GM18909 (cell line): ENCODE results near the gene GTF2IRD1.

Source experiments
- ATAC-seq: cut with Tn5 transposase; IDR thresholded peaks from one replicate; pipeline ENCODE4 v1.9.1; 2021; ENCODE audit warnings: mild to moderate bottlenecking; ENCODE audit not compliant: unreplicated experiment, poor library complexity

Gene GTF2IRD1

DNA sequence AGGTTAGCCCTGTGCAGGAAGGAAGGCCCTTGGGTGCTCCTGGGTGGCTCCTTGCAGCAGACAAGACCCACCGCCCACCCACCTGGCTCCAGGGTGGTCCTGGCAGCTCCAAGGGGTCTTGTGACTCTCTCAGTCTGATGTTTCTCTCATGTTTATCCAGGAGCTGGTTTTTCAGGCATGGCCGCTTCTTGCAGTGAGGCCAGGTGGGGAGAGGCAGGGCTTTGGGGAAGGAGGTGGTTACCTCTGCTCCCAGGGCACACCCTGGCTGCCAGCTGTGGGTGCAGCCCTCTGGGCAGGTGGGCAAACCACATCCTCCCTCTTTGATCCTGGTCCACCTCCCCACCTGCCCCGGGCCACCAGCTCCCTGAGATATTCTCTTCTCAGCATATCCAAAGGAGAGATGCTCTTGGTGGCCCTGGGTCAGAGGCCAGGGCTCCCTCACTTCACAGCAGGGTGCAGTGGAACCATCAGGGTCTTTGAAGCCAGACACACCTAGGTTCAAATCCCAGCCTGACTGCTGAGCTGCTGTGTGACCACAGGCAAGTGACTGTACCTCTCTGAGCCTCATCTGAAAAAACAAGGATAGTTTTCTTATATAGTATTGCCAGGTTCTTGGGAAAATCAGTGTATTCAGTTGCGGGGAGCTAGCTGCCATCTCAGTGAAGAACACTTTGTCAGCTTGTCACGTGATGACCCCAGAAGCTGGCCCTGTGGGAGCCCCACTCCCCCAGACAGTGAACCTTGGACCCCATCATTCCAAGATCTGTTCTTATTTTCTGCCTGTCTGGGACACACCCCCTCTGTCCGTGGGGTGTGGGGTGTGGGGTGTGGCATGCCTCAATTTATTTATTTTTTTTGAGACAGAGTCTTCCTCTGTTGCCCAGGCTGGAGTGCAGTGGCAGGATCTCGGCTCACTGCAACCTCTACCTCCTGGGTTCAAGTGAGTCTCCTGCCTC is 11.5 kb downstream of the GTF2IRD1 start:
- ATAC-seq, result no peak

DNA sequence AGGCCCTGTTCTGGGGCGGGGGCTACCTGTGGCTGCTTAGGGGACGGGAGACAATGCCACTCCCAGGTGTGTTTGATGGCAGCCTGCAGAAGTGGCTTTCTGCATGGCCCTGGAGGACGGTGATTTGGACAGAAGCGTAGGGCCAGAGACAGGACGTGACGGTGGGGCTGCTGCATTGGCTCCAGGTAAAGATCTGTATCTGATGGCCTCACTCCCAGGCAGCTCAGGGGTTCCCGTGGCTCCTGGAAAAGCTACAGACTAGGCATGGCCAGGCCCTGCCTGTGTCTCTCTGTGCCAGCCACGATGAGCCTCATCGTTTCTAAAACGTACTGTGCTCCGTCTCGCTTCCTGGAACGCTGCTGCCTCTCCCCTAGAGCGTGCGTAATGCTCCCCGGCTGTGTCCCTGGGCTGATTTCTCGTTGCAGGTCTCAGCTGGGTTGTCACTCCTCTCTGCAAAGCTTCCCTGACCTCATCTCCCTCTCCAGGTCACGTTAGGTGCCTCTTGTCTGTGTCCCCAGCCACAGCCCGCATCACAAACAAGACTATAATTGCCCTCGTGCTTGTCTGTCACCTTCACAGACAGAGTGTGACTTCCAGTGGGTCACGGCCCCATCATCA is 12.6 kb downstream of the GTF2IRD1 start:
- no peak for ATAC-seq

DNA sequence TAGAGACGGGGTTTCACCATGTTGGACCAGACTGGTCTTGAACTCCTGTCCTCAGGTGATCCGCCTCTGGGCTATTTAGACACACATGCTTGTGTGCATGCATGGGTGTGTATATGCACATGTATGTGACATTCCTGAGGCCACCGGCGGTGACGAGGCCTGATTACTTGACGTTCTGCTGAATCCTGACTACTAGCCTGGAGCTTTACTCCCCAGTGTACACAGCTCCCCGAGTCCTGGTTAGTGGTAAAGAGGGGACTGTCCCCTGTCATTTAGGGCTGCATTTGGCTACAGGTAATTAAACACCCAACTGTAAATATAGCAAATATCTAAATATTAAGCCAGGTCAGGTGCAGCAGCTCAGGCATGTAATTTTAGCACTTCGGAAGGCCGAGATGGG is 14.2 kb downstream of the GTF2IRD1 start:
- no peak for ATAC-seq

DNA sequence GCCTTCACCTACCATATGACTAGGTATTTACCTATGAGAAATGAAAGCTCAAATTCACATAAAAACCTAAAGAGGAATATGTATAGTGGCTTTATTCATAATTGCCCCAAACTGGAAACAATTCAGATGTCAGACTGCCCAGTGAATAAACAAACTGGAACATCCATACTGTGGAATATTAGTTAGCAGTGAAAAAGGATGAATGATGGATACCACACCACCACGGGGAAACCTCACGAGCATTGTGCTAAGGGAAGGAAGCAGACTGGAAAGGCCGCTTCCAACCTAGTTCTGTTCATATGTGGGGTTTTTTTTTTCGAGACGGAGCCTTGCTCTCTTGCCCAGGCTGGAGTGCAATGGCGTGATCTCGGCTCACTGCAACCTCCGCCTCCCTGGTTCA is 16.8 kb downstream of the GTF2IRD1 start:
- no peak for ATAC-seq

DNA sequence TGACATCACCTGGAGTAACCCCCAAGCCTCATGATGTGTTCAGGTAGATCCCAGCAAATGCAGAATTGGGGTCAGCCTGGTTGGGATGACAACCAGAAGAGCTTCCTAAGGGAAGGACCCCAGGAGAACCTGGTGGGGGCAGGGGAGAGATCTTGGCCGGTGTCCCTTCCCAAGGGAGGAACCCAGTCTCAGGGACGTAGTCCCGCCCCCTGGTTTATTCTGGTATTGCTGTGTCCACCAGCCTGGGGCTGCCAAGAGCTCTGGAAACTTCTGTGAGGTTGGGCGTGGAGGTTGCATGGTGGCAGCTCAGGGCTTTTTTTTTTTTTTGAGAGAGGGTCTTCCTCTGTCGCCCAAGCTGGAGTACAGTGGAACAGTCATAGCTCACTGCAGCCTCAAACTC is 19.4 kb downstream of the GTF2IRD1 start:
- no peak for ATAC-seq

DNA sequence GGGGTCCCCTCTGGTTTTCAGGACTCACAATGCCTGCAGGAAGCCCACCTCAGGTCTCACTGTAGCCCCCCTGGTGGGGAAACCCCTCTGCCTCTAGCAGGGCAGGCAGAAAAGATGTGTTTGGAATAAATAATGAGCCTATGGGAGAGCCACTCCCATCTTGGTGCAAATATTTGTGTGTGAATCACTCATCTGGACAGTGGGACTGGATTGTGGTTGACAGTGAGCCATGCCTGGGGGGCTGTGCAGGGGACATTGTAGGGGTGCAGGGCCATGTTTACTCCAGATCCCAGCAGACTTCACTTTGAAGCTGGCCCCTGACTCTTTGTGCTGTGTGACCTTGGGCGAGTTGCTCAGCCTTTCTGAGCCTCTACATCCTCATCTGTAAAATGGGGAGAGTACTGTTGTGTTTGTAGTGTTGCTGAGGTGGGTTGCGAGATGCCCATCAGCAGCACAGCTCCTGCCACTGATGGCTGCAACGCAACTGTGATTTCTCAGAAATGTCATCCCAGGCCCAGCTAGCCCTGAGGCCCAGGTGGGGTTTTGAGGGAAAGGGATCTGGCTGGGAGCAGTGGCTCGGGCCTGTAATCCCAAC is 20.7 kb downstream of the GTF2IRD1 start:
- no peak for ATAC-seq

DNA sequence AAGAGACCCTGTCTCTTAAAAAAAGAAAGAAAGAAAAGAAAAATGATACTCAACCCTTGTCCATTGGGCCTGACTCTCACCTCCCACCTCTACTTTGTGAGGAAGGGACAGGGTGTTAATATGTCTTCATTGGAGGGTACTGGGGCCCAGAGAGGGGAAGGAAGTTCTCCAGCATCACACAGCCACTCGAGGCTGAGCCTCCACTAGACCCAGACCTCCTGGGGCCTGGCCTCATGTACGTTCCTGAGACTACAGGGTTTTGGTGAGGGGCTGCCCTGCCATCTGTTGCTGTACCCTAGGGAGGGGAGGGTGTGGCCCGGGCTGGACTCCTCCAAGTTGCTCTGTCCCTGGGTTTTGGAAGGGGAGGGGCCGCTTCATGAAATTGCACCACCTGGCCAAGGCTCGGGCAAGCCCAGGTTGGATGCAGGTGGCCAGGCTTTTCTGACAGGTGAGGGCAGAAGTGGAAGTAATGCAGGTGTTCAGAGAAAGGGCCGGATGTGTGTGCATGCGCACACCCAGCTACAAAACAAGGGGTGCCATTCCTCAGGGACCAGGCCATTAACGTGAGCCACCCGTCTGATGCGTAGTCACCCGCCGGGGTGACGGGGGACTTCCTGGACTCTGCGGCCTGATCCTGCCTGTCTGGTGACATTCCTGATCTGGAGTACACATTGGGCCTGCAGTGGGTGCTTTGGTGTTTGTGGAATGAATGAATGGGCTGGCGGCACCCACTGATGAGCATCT is 21.7 kb downstream of the GTF2IRD1 start:
- ATAC-seq, result no peak

DNA sequence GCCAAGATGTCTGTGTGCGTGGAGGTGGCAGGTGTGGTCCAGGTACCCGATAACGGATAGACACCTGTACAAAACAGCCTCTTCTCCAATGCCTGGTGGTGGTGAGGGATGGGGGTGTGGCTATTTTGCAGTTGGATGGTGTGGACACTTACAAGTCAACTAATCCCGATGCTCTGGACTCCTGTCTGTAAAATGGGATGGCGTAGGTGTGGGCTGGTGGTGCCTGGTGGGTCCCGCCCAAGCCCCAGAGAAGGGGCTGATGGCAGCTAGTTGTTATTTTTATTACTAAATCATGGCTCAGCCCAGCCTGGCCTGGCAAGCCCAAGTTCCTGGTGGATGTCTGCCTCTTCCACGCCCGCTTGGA is 22.3 kb downstream of the GTF2IRD1 start:
- no peak for ATAC-seq

DNA sequence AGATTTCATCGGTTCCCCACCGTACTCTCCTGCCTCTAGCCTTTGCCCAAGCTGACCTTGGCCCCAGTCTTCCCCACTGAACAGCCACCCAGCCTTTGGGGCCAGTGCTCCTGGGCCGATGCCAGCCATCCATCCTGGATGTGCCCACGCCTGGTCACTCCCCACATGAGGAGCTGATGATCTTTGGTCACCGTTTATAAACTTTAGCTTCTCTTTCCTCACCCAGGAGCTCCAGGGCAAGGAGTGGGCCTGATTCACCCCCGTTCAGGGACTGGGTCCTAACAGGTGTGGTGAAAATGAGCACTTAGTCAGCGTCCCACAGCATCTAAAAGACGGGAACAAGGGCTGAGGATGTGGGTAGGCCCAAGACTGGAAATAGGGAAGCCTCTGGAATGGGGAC is 22.9 kb downstream of the GTF2IRD1 start:
- ATAC-seq, result no peak

DNA sequence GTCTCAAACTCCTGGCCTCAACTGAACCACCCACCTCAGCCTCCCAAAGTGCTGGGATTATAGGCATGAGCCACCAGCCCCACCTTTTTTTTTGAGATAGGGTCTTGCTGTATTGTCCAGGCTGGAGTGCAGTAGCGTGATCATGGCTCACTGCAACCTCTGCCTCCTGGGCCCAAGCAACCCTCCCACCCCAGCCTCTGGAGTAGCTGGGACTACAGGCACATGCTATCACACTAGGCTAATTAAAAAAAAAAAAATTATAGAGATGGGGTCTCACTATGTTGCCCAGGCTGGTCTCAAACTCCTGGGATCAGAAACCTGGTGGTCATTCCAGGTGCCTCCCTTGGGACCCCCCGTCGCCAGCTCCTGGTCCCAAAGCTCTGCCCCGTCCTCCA is 25.0 kb downstream of the GTF2IRD1 start:
- ATAC-seq, result no peak

DNA sequence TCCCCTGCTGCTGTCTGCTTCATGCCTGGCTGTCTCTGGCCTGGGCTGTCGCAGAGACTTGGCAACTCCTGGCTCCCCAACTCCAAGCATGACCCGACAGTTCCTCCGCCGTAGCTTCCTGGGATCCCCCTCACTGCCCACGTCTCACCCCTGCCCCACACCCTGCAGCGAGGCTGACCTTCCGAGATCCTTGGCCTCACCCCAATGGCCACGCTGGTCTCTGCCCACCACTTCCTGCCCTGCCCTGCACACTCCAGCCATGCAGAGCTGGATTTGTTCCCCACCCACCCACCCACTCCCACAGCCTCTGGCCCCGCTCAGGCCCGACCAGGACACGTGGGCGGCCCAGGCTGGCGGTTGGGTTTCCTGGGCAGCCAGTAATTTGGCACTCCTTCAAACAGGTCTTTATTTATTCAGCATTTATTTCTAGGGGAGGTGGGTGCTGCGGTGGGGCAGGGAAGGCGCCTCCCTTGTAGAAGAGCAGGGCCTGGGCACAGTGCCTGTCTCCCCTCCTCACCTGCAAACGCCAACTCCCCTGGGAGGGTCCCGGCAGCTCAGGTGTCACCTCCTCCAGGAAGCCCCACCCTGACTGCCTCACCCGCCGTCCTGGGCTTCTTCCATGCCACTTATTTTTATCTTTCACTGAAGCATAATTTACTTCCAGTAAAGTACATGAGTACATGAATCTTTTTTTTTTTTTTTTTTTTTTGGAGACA is 25.5 kb downstream of the GTF2IRD1 start:
- no peak for ATAC-seq

DNA sequence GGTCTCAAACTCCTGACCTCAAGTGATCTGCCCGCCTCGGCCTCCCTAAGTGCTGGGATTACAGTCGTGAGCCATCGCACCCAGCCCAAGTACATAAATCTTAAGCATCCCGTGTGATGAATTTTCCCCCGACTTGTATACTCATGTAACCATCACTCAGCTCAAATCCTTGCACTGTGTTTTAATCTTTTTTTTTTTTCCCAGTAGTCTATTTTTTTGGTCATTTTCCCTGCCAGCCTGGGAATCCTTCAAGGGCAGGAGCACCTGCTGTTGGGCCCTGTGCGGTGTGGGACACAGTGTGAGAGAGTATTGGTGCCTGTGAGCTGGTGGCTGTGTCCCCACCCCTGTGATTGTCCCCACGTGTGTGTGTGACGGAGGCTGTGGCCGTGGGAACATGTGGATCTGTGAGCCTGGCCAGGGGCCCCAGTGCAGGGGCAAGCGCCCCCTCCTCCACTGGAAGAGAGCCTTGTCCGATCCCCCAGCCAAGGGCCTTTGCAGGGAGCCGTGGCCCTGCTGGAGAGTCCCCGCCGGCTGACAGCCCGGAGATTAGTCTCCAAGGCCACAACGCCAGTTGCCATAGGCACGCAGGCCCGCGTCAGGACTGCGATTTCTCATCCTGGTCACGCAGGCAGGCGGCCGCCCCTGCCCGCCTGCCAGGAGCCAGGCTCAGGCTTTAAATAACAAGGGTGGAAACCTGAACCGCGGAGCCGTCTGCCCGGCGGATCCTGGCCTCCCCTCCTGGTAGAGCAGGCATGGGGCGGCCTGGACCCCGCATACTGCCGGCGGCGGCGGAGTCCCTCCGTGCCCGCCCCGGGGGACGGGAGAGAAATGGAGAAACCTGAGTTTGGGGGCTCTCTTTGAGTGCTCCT is 26.5 kb downstream of the GTF2IRD1 start:
- no peak for ATAC-seq

DNA sequence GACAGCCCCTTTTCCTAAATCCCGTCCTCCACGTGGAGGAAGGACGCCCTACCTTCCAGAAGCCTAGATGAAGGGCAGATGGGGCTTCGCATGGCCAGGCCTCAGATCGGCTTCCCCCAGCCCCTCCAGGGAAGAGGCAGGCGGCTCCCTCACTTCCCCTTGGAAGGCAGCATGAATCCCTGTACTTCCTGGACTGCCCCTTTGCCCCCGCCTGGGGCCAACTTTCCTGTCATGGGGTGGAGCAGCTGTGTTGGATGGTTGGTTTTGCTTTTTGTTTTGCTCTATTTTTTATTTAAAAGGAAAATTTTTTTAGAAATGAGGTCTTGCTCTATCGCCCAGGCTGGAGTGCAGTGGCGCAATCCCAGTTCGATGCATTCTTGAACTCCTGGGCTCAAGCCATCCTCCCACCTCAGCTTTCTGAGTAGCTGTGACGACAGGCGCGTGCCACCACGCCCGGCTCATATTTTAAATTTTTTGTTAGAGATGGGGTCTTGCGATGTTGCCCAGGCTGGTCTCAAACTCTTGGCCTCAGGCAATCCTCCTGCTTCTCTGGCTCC is 27.2 kb downstream of the GTF2IRD1 start:
- ATAC-seq, result no peak

DNA sequence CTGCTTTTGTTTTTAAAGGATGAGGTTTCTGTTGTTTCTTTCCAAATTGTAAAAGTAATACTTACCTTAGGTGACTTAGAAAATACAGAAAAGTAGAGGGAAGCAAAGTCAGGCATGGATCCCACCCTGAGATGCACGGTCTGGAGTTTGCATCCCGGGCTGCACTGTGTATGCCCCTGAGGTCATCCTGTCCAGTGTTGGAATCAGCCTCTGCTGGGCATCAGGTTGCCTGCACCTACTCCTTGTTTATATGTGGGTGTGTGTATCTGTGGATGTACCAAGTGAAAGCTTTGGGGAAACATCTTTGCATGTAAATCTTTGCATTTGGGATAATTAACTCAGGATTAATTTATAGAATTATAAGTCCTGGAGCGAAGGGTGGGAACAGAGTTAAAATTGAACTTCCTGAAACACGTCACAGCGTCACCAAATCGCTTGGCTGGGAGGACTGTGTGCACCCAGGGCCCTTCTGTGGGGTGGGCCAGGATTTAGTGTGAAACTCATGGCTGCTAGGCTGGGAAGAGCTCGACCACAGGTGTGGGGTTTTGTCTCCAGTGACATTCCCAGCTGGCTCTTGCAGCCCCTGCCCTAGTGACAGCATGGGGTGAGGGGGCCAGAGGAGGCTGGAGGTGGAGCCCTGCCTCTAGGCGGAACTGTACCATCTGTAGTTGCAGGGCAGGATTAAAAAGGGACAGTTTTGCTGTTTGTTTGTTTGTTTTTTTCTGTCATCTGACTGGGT is 27.9 kb downstream of the GTF2IRD1 start:
- ATAC-seq, result no peak

DNA sequence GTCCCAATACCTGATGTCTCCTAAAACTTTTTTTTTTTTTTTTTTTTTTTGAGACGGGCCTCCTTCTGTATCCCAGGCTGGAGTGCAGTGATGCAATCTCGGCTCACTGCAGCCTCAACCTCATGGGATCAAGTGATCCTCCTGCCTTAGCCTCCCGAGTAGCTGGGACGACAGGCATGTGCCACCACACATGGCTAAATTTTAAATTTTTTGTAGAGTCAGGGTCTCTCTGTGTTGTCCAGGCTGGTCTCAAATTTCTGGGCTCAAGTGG is 28.4 kb downstream of the GTF2IRD1 start:
- ATAC-seq, result no peak

DNA sequence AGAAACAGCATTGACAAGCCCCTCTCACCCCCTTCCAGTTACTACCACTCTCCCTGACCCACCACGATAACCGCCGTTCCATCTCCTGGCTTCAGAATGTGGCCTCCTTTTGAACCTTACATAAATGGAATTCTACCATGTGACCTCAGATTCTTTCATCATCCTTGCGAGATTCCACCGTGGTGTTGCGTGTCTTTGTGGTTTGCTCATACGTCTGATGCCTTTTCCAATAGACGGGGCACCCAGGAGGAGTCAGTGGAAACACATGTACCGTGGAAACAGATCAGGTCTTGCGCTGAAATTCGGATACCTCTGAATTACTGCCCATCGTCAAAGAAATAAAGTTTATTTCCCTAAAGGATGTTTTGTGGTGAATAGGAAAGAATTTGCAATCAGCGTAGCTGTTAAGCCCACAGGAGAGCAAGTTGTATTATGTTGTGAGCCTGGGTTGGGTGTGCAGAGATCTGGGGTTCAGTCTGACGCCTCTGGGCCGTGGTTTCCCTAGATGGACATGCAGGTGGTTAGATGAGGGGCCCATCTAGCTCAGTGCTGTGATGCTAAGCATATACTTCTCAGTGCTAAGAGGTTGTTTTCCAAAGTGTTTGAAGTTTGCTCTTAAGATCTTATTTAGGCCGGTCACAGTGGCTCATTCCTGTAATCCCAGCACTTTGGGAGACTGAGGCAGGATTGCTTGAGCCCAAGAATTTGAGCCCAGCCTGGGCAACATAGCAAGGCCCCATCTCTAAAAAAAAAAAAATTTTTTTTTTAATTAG is 29.1 kb downstream of the GTF2IRD1 start:
- no peak for ATAC-seq

DNA sequence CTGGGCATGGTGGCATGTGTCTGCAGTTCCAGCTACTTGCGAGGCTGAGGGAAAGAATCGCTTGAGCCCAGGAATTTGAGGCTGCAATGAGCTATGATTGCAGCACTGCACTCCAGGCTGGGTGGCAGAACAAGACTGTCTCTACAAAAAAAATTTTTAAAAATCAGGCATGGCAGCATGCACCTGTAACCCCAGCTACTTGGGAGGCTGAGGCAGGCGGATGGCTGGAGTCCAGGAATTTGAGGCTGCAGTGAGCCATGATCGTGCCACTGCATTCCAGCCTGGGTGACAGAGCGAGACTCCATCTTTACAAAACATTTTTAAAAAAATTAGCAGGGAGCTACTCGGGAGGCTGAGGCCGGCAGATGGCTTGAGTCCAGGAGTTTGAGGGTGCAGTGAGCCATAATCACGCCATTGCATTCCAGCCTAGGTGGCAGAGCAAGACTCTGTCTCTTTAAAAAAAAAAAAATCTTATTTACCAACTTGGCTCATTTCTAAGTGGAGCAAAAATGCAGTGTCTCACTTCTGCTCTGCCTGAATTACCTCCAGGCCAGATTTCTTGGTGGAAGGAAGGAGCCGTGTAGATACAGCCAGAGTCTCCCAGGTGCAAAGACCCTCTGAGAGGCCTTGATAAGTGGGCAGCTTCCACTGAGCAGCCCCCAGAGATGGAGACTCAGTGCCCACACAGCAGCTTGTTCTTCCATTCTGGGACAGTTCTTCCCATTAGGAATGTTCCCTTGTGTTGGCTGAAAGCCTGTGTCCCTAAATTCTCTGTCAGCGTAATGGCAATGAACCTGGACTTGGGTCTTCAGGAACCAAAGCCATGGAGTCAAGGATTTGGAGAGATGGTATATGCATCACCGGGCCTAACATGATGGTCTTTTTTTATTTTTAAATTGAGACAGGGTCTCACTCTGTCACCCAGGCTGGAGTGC is 30.0 kb downstream of the GTF2IRD1 start:
- ATAC-seq, result no peak
